Keratinocyte (primary cell): ENCODE measurements around the gene FOXO1.

ENCODE experiments used
- EZH2 ChIP-seq: IDR thresholded peaks from one replicate; pipeline ENCODE4 v1.6.1; 2012; ENCODE audit warnings: inconsistent platforms, mild to moderate bottlenecking, low read length, moderate library complexity
- TF ChIP-seq, protein P1 (sequence below), 3 experiments: IDR thresholded peaks in 1 of 3; conservative IDR thresholded peaks in 1 of 3; optimal IDR thresholded peaks in 1 of 3; 2 replicates in 2 of 3; 3 replicates in 1 of 3; pipeline versions ENCODE3 to v1.5.1; 2011; ENCODE audit warnings: low read length in 3 of 3, mild to moderate bottlenecking in 3 of 3, moderate library complexity in 2 of 3, control low read depth in 1 of 3, inconsistent platforms in 1 of 3; ENCODE audit not compliant: insufficient read depth in 2 of 3; ENCODE audit errors: extremely low read depth in 1 of 3

DNA sequence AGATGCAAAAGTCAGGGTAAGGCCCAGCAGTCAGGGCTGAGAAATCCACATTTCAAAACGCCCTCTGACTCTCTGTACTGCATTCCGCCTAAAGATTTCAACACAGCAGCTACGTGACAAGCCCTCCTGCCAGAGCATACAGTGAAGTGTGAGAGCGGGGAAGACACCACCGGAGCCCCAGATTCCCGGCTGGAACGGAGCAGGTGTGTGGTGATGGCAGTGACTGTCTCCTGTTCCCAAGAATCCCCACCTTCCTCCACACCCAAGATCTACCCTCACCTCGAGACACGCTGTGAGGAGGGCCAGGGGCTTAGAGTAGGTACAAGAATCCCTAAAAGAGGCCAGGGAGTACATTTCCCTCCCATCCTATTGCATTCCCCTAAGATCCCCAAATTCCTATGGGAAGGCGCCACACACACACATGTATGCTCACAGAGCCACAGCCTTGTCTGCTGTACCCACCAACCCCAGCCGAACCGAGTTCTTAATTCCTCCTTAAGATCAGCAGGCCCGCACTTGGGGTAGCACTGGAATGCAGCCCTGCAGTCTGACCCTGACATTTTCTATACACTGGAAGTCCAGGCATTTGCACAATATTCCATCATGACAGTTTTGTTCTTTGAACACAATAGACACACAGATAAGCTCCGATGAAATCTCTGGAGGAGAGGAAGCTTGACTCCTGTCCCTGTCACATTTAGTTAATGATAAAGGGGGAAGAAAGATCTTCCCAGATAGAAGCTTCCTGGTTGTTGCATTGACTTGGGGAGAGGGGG lies 102.9 kb downstream of the FOXO1 start:
- TF ChIP-seq, protein P1, sequence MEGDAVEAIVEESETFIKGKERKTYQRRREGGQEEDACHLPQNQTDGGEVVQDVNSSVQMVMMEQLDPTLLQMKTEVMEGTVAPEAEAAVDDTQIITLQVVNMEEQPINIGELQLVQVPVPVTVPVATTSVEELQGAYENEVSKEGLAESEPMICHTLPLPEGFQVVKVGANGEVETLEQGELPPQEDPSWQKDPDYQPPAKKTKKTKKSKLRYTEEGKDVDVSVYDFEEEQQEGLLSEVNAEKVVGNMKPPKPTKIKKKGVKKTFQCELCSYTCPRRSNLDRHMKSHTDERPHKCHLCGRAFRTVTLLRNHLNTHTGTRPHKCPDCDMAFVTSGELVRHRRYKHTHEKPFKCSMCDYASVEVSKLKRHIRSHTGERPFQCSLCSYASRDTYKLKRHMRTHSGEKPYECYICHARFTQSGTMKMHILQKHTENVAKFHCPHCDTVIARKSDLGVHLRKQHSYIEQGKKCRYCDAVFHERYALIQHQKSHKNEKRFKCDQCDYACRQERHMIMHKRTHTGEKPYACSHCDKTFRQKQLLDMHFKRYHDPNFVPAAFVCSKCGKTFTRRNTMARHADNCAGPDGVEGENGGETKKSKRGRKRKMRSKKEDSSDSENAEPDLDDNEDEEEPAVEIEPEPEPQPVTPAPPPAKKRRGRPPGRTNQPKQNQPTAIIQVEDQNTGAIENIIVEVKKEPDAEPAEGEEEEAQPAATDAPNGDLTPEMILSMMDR (optimal IDR thresholded peaks at IDR 0.05 in 1 of 3, IDR thresholded peaks at IDR 0.05 in 1 of 3, conservative IDR thresholded peaks at IDR 0.05 in 1 of 3; ENCODE audit: extremely low read depth in 1 of 3, insufficient read depth in 2 of 3, low read length in 3 of 3), result no peak
- no peak for TF ChIP-seq EZH2
